ENCODE results near the gene FAM162A. TPM values are rescaled to one million over a fixed set of nuclear protein-coding genes. Genes with fewer than 3 reads are reported as not detected.

Gene FAM162A
- total RNA-seq, 1 donor from 2014 or later: 12.7 TPM

DNA sequence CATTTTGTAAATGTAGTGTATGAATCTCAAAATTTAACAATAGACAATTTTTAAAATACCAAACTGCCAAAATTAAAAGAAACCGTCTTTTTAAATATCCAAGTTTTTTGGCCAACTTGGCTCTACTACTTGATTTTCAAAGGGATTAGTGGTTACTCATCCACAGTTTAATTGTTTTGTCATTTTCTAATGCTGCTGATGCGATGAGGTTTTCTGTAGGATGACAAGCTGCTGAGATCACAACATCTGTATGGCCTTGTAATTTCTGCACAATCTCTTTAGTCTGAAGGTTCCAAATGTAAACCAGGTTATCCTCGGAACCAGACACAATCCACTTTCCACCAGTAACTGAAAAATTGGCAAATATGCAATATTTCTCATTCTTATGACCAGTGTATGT lies 30.4 kb downstream of the FAM162A start:
- H3K4me3 Mint-ChIP-seq (ENCODE audit: unreplicated experiment): peak overlapping the region; percentile 97
- TF ChIP-seq, protein P1, sequence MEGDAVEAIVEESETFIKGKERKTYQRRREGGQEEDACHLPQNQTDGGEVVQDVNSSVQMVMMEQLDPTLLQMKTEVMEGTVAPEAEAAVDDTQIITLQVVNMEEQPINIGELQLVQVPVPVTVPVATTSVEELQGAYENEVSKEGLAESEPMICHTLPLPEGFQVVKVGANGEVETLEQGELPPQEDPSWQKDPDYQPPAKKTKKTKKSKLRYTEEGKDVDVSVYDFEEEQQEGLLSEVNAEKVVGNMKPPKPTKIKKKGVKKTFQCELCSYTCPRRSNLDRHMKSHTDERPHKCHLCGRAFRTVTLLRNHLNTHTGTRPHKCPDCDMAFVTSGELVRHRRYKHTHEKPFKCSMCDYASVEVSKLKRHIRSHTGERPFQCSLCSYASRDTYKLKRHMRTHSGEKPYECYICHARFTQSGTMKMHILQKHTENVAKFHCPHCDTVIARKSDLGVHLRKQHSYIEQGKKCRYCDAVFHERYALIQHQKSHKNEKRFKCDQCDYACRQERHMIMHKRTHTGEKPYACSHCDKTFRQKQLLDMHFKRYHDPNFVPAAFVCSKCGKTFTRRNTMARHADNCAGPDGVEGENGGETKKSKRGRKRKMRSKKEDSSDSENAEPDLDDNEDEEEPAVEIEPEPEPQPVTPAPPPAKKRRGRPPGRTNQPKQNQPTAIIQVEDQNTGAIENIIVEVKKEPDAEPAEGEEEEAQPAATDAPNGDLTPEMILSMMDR (IDR thresholded peaks at IDR 0.05; ENCODE audit: partially characterized antibody, unreplicated experiment): no peak
- DNase-seq: no peak
- peaks cover 7% of the 10 kb centered on the region for H3K4me1 Mint-ChIP-seq (ENCODE audit: low read depth, unreplicated experiment)
- peaks cover 6% of the 10 kb centered on the region for H3K9me3 Mint-ChIP-seq (ENCODE audit: unreplicated experiment)
- no peak overlapping the region for H3K27ac Mint-ChIP-seq (ENCODE audit: unreplicated experiment)
- peaks cover 3% of the 10 kb centered on the region for H3K36me3 Mint-ChIP-seq (ENCODE audit: unreplicated experiment)
- peaks cover 8% of the 10 kb centered on the region for H3K27me3 Mint-ChIP-seq (ENCODE audit: unreplicated experiment)

DNA sequence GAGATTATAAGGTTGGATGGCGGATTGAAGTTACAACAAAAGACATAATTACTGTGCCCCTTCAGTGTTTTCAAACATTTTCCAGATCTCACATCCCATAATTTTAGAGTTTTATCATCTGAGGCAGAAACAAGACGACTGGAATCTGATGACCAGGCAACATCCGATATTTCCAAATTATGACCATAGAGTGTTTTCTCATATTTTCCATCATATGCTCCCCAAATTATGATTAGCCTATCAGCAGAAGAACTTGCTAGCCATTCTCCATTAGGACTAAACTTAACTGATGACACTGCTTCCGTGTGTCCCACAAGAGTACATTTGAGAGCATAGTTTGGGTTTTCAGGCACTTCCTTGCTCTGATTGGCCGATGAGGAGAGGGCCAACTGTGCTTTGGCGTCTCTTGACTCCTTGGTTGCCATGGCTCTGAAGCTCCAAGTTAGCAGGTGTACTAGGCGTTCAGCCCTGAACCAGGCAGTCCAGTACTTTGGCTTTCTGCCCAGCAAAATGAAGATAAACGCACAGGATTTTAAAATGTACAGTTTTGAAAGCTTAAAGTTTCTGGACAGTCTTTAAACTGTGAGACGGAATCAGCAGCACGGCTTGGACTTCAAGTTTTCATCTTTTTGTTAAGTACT lies 31.2 kb downstream of the FAM162A start:
- H3K27me3 Mint-ChIP-seq (ENCODE audit: unreplicated experiment): peaks cover 8% of the 10 kb centered on the region
- TF ChIP-seq, protein P1 (IDR thresholded peaks at IDR 0.05; ENCODE audit: partially characterized antibody, unreplicated experiment): no peak
- H3K27ac Mint-ChIP-seq (ENCODE audit: unreplicated experiment): peak overlapping the region; percentile 49
- H3K9me3 Mint-ChIP-seq (ENCODE audit: unreplicated experiment): peaks cover 7% of the 10 kb centered on the region
- H3K4me1 Mint-ChIP-seq (ENCODE audit: low read depth, unreplicated experiment): peaks cover 7% of the 10 kb centered on the region
- DNase-seq: no peak
- H3K4me3 Mint-ChIP-seq (ENCODE audit: unreplicated experiment): peak overlapping the region; percentile 97
- peaks cover 3% of the 10 kb centered on the region for H3K36me3 Mint-ChIP-seq (ENCODE audit: unreplicated experiment)

DNA sequence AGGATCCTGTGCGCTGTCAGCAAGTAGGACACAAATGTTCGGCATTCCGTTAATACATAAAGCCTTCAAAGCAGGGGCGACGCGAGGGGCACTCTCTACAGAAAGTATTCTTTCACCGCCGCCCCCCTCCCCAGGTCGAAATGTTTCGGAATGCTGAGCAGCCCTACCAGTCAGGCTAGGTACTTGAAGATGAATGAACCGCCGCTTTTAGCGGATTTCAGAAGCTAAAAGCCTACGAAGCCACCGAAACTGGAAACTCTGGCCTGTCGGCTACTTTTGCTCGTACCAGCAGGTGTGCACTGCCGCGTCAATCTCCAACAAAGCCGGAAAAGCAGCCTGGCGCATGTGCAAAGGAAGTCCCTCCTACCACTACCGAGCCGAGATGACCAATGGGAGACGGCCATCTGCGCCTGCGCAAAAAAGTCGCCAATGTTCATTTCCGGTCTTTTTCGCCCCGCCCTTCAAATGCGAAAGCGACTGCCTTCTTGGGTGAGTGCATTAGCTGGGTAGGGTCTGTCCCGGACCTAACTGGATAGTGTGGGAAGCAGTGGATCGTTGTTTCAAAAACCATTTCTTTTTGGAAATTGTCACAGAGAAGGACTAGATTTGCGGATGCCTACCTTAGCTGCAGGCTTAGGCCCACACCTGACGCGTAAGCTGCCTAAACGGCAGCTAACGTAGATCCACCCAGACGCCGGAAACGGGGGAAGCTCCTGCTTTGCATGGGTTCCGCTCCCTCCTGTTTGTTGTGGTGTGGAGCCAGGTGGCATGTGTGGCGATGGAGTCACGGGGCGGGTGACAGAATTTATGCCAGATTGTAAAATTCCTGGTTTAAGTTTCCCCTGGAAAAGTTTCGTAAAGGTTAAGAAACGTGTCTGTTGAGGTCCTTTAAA lies 32.0 kb downstream of the FAM162A start, which contains the start of gene WDR5B:
Gene WDR5B, minus strand, starts transcription at position 301 of the 893 bp plus-strand sequence. CDS start 534 bp downstream, outside the sequence.
- TF ChIP-seq, protein P1 (IDR thresholded peaks at IDR 0.05; ENCODE audit: partially characterized antibody, unreplicated experiment): no peak
- peaks cover 7% of the 10 kb centered on the region for H3K4me1 Mint-ChIP-seq (ENCODE audit: low read depth, unreplicated experiment)
- H3K27me3 Mint-ChIP-seq (ENCODE audit: unreplicated experiment): peaks cover 8% of the 10 kb centered on the region
- H3K4me3 Mint-ChIP-seq (ENCODE audit: unreplicated experiment): peak within 1 kb of the TSS; percentile 97
- H3K27ac Mint-ChIP-seq (ENCODE audit: unreplicated experiment): peak within 1 kb of the TSS; percentile 96
- peak; percentile 99 for DNase-seq
- peaks cover 3% of the 10 kb centered on the region for H3K36me3 Mint-ChIP-seq (ENCODE audit: unreplicated experiment)
- peaks cover 8% of the 10 kb centered on the region for H3K9me3 Mint-ChIP-seq (ENCODE audit: unreplicated experiment)

DNA sequence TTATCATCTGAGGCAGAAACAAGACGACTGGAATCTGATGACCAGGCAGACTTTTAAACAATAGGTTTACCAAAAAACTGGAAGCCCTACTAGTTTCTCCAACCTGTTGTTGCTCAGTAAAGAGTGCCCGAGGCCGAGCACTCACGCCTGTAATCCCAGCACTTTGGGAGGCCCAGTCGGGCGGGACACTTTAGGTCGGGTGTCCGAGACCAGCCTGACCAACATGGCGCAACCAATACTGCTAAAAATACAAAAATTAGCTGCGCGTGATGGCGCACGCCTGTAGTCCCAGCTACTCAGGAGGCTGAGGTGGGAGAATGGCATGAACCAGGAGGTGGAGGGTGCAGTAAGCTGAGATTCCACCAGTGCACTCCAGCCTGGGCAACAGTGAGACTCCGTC lies 33.0 kb downstream of the FAM162A start:
- Mint-ChIP-seq H3K27ac (ENCODE audit: unreplicated experiment) (peak overlapping the region; percentile 96), H3K4me3 (ENCODE audit: unreplicated experiment) (peak overlapping the region; percentile 97), H3K27me3 (ENCODE audit: unreplicated experiment) (peaks cover 8% of the 10 kb centered on the region), H3K4me1 (ENCODE audit: low read depth, unreplicated experiment) (peaks cover 7% of the 10 kb centered on the region), H3K36me3 (ENCODE audit: unreplicated experiment) (peaks cover 3% of the 10 kb centered on the region), H3K9me3 (ENCODE audit: unreplicated experiment) (peaks cover 8% of the 10 kb centered on the region)
- DNase-seq: no peak
- TF ChIP-seq, protein P1 (IDR thresholded peaks at IDR 0.05; ENCODE audit: partially characterized antibody, unreplicated experiment): no peak
